Measurements from ENCODE around the gene HSPB9. TPM values are rescaled to one million over a fixed set of nuclear protein-coding genes. Genes with fewer than 3 reads are reported as not detected.

The HSPB9 gene
- total RNA-seq, 1 experiment from 2014 or later: 0.15 TPM

- H3K56ac ChIP-seq (ENCODE audit: insufficient read length, low read depth, low read length): no peak overlapping the region
- Mint-ChIP-seq H3K27ac (0 out of 7 replicates have a peak overlapping the region, but pooled peaks of 2 of the 3 experiments have one; percentile 30 to 48), H3K36me3 (ENCODE audit: insufficient read depth in 1 of 3, low read depth in 3 of 3) (peaks cover 15 to 53% (median 48%) of the 10 kb centered on the region in 3 experiments; a peak in 6 of 7 replicates), H3K9me3 (no peaks in the 10 kb centered on the region), H3K4me1 (peaks cover 22 to 26% of the 10 kb centered on the region in 2 experiments), H3K4me3 (no peak overlapping the region; a peak in 1 of 5 replicates), H3K27me3 (ENCODE audit: low read depth) (no peaks in the 10 kb centered on the region)
- DNase-seq: no peak
- no peak overlapping the region for H3K9ac ChIP-seq (ENCODE audit: extremely low read depth, insufficient read length, low read length)
- no peaks in the 10 kb centered on the region for H3K4me1 ChIP-seq (ENCODE audit: insufficient read depth, low read length)
- no peak overlapping the region for H2BK120ac ChIP-seq (ENCODE audit: low read depth, low read length, poor library complexity, severe bottlenecking)
- no peak overlapping the region for H3K4me2 ChIP-seq (ENCODE audit: insufficient read depth, insufficient read length, low read length)
- no peak overlapping the region for H3K23ac ChIP-seq (ENCODE audit: insufficient read length, low read depth, low read length)
- no peak overlapping the region for H2BK15ac ChIP-seq (ENCODE audit: low read depth, low read length)
- H2AFZ ChIP-seq (ENCODE audit: low read length): no peak overlapping the region
- H4K91ac ChIP-seq (ENCODE audit: insufficient read length, low read depth, low read length): no peak overlapping the region
- no peaks in the 10 kb centered on the region for H3K23me2 ChIP-seq (ENCODE audit: insufficient read length, low read depth, low read length, poor library complexity, severe bottlenecking)
- H2BK12ac ChIP-seq (ENCODE audit: insufficient read length, low read depth, low read length): no peak overlapping the region
- H2BK5ac ChIP-seq (ENCODE audit: insufficient read length, low read length): no peak overlapping the region
- no peak overlapping the region for H2AK5ac ChIP-seq (ENCODE audit: insufficient read length, low read length)
- H4K8ac ChIP-seq (replicated peaks; ENCODE audit: insufficient read length, low read depth, low read length): no peak overlapping the region
- no CpG with 5 or more reads among the region's 3 CpGs for WGBS (ENCODE audit: extremely low coverage, insufficient read length, low lambda C conversion rate)
- no peak overlapping the region for H3K4ac ChIP-seq (ENCODE audit: low read depth, low read length)
- no peak overlapping the region for H3K27ac ChIP-seq (ENCODE audit: insufficient read length, low read depth, low read length)
- no peak overlapping the region for H3K18ac ChIP-seq (ENCODE audit: insufficient read length, low read depth, low read length)
- H3K79me1 ChIP-seq (ENCODE audit: insufficient read depth, low read depth, low read length, poor library complexity, severe bottlenecking): no peaks in the 10 kb centered on the region
- no peaks in the 10 kb centered on the region for H3K79me2 ChIP-seq (ENCODE audit: insufficient read depth, low read length)
- H3T11ph ChIP-seq (ENCODE audit: low read length): no peak overlapping the region
- no peak overlapping the region for H3K14ac ChIP-seq (ENCODE audit: insufficient read depth, low read length)
- no peak for TF ChIP-seq CTCF (conservative IDR thresholded peaks at IDR 0.05)
- H4K20me1 ChIP-seq (ENCODE audit: control insufficient read depth, insufficient read depth, insufficient read length): no peaks in the 10 kb centered on the region
- H3K27me3 ChIP-seq (ENCODE audit: insufficient read depth, low read length): peaks cover 2% of the 10 kb centered on the region; the same call in 1 of the 2 replicates
- no peak overlapping the region for H4K5ac ChIP-seq (ENCODE audit: insufficient read length, low read depth, low read length)
- no peaks in the 10 kb centered on the region for H3K9me3 ChIP-seq (ENCODE audit: control insufficient read depth, low read depth, low read length)
- H2BK20ac ChIP-seq (ENCODE audit: low read depth, low read length, poor library complexity, severe bottlenecking): no peak overlapping the region
These were observed 1.7 kb downstream of the HSPB9 start for GRCh38 chr17:42124256-42124655.
